Astrocyte (in vitro differentiated cells and primary cell): ENCODE measurements around the gene MAPKAP1. TPM values are rescaled to one million over a fixed set of nuclear protein-coding genes. Genes with fewer than 3 reads are reported as not detected.

ENCODE experiments used
- DNase-seq: peaks from one replicate; pipeline ENCODE4 v3.0.0-alpha.2; 2010; ENCODE audit warnings: low read depth
- FAIRE-seq: peaks from 2 replicates; lab custom pipeline; 2011; peaks lifted over from hg19 to GRCh38; lab: Jason Lieb, UNC
- H2AFZ ChIP-seq: 2 replicates; pipeline ENCODE4 v1.6.0; 2012; ENCODE audit warnings: low read depth, low read length, inconsistent platforms
- H3K27ac ChIP-seq: 2 replicates; pipeline ENCODE4 v1.5.1; 2011; ENCODE audit warnings: low read depth, low read length, inconsistent platforms
- H3K27me3 ChIP-seq: 2 replicates; pipeline ENCODE4 v1.6.0; 2011; ENCODE audit warnings: low read length, inconsistent platforms; ENCODE audit not compliant: insufficient read depth
- H3K36me3 ChIP-seq: 2 replicates; pipeline ENCODE4 v1.5.1; 2011; ENCODE audit warnings: low read length, inconsistent platforms; ENCODE audit not compliant: insufficient read depth
- H3K4me1 ChIP-seq: 2 replicates; pipeline ENCODE4 v1.5.1; 2011; ENCODE audit warnings: low read length, inconsistent platforms; ENCODE audit not compliant: insufficient read depth
- H3K4me2 ChIP-seq: 2 replicates; pipeline ENCODE4 v1.6.0; 2012; ENCODE audit warnings: low read length, inconsistent platforms
- H3K4me3 ChIP-seq: 2 replicates; pipeline ENCODE4 v1.5.1; 2011; ENCODE audit warnings: low read depth, mild to moderate bottlenecking, low read length, inconsistent platforms; ENCODE audit not compliant: insufficient read depth
- H3K79me2 ChIP-seq: 2 replicates; pipeline ENCODE4 v1.6.0; 2012; ENCODE audit warnings: mild to moderate bottlenecking, low read length, inconsistent platforms; ENCODE audit not compliant: insufficient read depth
- H3K9ac ChIP-seq: 2 replicates; pipeline ENCODE4 v1.6.0; 2012; ENCODE audit warnings: mild to moderate bottlenecking, low read length, inconsistent platforms
- H3K9me3 ChIP-seq: 2 replicates; pipeline ENCODE4 v1.5.1; 2012; ENCODE audit warnings: low read depth, mild to moderate bottlenecking, low read length, inconsistent platforms; ENCODE audit not compliant: insufficient read depth
- H4K20me1 ChIP-seq: 2 replicates; pipeline ENCODE4 v1.6.0; 2012; ENCODE audit warnings: low read length, inconsistent platforms; ENCODE audit not compliant: insufficient read depth
- H3K27ac Mint-ChIP-seq: one replicate; pipeline ENCODE4 v1.8.0; 2021; ENCODE audit warnings: mild to moderate bottlenecking, mixed read lengths; ENCODE audit not compliant: unreplicated experiment
- H3K27me3 Mint-ChIP-seq: one replicate; pipeline ENCODE4 v1.8.0; 2021; ENCODE audit warnings: low read depth, mixed read lengths; ENCODE audit not compliant: unreplicated experiment
- H3K36me3 Mint-ChIP-seq: one replicate; pipeline ENCODE4 v1.8.0; 2021; ENCODE audit warnings: low read depth, mixed read lengths; ENCODE audit not compliant: unreplicated experiment
- H3K4me1 Mint-ChIP-seq: one replicate; pipeline ENCODE4 v1.8.0; 2021; ENCODE audit warnings: low read depth, mixed read lengths; ENCODE audit not compliant: unreplicated experiment
- H3K4me3 Mint-ChIP-seq: one replicate; pipeline ENCODE4 v1.8.0; 2021; ENCODE audit warnings: mild to moderate bottlenecking, moderate library complexity, mixed read lengths; ENCODE audit not compliant: unreplicated experiment
- H3K9me3 Mint-ChIP-seq: one replicate; pipeline ENCODE4 v1.8.0; 2021; ENCODE audit warnings: mild to moderate bottlenecking, mixed read lengths; ENCODE audit not compliant: unreplicated experiment
- EZH2 ChIP-seq: IDR thresholded peaks from 2 replicates; pipeline ENCODE4 v1.6.1; 2012; ENCODE audit warnings: mild to moderate bottlenecking, low read length, inconsistent platforms; ENCODE audit not compliant: insufficient read depth
- total RNA-seq: library from RNA; stranded (reverse); gene quantifications from 2 replicates; pipeline ENCODE4 v1.2.1, GENCODE V29; 2021
- TF ChIP-seq, protein P1 (sequence below): IDR thresholded peaks from 2 replicates; pipeline ENCODE4 v1.5.1; 2011; ENCODE audit warnings: low read depth, mild to moderate bottlenecking, inconsistent platforms, low read length, moderate library complexity; ENCODE audit not compliant: insufficient read depth

The MAPKAP1 gene
- total RNA-seq, 1 donor from 2014 or later: 109 TPM

DNA sequence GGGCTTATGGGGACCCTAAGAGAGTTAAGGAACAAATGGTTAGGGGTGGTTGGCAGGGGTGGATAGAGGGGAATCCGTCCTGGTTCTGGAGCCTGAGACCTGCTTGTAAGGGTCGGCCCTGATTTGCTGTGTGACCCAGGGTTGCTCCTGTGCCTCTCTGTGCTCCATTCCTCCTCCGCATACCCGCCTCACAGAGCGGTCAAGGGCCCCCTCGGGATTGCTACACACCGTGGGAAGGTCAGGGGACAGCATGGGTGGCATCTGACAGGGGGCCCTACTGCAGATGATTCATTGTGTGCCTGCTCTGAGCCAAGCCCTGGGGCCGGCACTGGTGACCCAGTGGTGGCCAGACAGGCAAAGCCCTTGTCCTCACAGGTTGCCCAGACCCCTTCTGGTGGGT is 283.0 kb downstream of the MAPKAP1 start:
- no peaks in the 10 kb centered on the region for H3K9me3 ChIP-seq
- no peak for FAIRE-seq
- Mint-ChIP-seq H3K27me3 (peaks cover 7% of the 10 kb centered on the region), H3K4me1 (no peaks in the 10 kb centered on the region), H3K4me3 (no peak overlapping the region), H3K27ac (no peak overlapping the region), H3K9me3 (no peaks in the 10 kb centered on the region), H3K36me3 (peaks cover 3% of the 10 kb centered on the region)
- no peaks in the 10 kb centered on the region for H3K79me2 ChIP-seq
- no peak for DNase-seq
- no peak overlapping the region for H3K27ac ChIP-seq
- H2AFZ ChIP-seq: no peak overlapping the region
- H3K4me1 ChIP-seq: no peaks in the 10 kb centered on the region
- no peaks in the 10 kb centered on the region for H4K20me1 ChIP-seq
- no peaks in the 10 kb centered on the region for H3K36me3 ChIP-seq
- TF ChIP-seq, protein P1, sequence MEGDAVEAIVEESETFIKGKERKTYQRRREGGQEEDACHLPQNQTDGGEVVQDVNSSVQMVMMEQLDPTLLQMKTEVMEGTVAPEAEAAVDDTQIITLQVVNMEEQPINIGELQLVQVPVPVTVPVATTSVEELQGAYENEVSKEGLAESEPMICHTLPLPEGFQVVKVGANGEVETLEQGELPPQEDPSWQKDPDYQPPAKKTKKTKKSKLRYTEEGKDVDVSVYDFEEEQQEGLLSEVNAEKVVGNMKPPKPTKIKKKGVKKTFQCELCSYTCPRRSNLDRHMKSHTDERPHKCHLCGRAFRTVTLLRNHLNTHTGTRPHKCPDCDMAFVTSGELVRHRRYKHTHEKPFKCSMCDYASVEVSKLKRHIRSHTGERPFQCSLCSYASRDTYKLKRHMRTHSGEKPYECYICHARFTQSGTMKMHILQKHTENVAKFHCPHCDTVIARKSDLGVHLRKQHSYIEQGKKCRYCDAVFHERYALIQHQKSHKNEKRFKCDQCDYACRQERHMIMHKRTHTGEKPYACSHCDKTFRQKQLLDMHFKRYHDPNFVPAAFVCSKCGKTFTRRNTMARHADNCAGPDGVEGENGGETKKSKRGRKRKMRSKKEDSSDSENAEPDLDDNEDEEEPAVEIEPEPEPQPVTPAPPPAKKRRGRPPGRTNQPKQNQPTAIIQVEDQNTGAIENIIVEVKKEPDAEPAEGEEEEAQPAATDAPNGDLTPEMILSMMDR: no peak
- no peak for TF ChIP-seq EZH2
- no peaks in the 10 kb centered on the region for H3K27me3 ChIP-seq
- no peak overlapping the region for H3K9ac ChIP-seq
- no peak overlapping the region for H3K4me3 ChIP-seq
- no peak overlapping the region for H3K4me2 ChIP-seq

DNA sequence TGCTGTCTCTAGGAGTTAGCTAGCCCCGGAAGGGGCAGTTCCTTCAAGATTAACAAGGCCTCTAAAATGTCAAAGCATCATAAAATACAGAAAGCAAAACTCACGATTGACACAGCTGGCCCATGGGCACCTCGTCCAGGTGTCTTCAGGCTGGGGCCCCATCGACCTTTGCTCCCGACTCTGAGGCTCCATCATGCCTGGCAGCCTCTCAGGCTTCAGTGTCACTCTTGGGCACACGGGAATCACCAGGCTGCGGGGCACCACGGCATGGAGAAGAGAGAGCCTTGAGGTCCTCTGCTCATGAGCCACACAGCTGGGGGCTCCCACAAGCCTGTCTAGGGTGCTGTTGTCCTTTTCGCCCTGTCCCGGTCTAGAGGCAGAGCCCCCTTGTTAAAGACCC is 284.2 kb downstream of the MAPKAP1 start:
- Histone ChIP-seq H3K27ac (no peak overlapping the region), H4K20me1 (no peaks in the 10 kb centered on the region), H3K36me3 (no peaks in the 10 kb centered on the region), H3K79me2 (no peaks in the 10 kb centered on the region), H3K9me3 (no peaks in the 10 kb centered on the region), H3K9ac (no peak overlapping the region), H2AFZ (no peak overlapping the region), H3K4me2 (no peak overlapping the region), H3K4me1 (no peaks in the 10 kb centered on the region), H3K4me3 (no peak overlapping the region), H3K27me3 (no peaks in the 10 kb centered on the region)
- peaks cover 7% of the 10 kb centered on the region for H3K27me3 Mint-ChIP-seq
- FAIRE-seq: no peak
- no peak overlapping the region for H3K4me3 Mint-ChIP-seq
- no peaks in the 10 kb centered on the region for H3K9me3 Mint-ChIP-seq
- DNase-seq: no peak
- TF ChIP-seq EZH2: no peak
- TF ChIP-seq, protein P1: no peak
- no peak overlapping the region for H3K27ac Mint-ChIP-seq
- peaks cover 3% of the 10 kb centered on the region for H3K36me3 Mint-ChIP-seq
- H3K4me1 Mint-ChIP-seq: no peaks in the 10 kb centered on the region

DNA sequence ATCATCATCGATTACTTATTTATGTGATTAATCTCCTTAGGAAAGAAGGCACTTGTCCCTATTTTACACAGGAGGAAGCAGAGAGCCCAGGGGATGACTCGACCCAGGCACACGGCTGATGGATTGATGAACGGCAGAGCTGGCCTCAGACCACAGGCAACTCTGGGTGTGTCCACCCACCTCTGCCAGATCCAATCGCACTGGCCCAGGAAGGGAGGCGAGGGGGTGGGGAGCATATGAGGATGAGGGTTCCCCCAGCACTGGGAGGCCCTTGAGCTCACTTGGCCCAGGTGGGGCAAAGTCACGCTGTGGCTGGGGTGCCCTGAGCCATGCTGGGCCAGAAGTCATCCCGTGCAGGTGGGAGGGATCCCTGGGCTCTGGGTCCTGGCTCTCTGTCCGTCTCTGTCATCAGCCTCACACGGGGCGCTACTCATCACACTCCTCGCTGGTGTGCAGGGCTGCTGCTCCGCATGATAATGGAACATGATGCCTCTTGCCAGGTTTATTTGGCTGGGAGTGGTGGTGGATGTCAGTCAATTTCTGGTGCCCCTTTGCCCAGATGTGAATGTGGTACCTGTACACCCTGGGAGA is 285.3 kb downstream of the MAPKAP1 start:
- Mint-ChIP-seq H3K27me3 (peaks cover 7% of the 10 kb centered on the region), H3K36me3 (peaks cover 3% of the 10 kb centered on the region), H3K4me3 (no peak overlapping the region), H3K9me3 (no peaks in the 10 kb centered on the region), H3K4me1 (no peaks in the 10 kb centered on the region), H3K27ac (no peak overlapping the region)
- H3K4me3 ChIP-seq: no peak overlapping the region
- no peak overlapping the region for H3K4me2 ChIP-seq
- no peaks in the 10 kb centered on the region for H3K4me1 ChIP-seq
- no peak overlapping the region for H3K9ac ChIP-seq
- H3K36me3 ChIP-seq: no peaks in the 10 kb centered on the region
- H3K27ac ChIP-seq: no peak overlapping the region
- no peaks in the 10 kb centered on the region for H3K27me3 ChIP-seq
- H3K79me2 ChIP-seq: no peaks in the 10 kb centered on the region
- FAIRE-seq (no peak), DNase-seq (no peak)
- no peaks in the 10 kb centered on the region for H3K9me3 ChIP-seq
- no peak overlapping the region for H2AFZ ChIP-seq
- no peak for TF ChIP-seq EZH2
- TF ChIP-seq, protein P1: no peak
- H4K20me1 ChIP-seq: no peaks in the 10 kb centered on the region
